Mesendoderm (in vitro differentiated cells): ENCODE results near the gene REPIN1.

Source experiments
- DNase-seq: peaks from one replicate; pipeline ENCODE4 v3.0.0; 2013
- H2AK5ac ChIP-seq: 2 replicates; pipeline ENCODE4 v1.6.1; 2013; ENCODE audit warnings: low read length, inconsistent platforms
- H2BK120ac ChIP-seq: 2 replicates; pipeline ENCODE4 v1.6.1; 2013; ENCODE audit warnings: low read depth, mild to moderate bottlenecking, low read length, moderate library complexity, mixed read lengths
- H2BK15ac ChIP-seq: replicated peaks from 2 replicates; pipeline ENCODE4 v1.6.1; 2013; ENCODE audit warnings: low read depth, mild to moderate bottlenecking, moderate library complexity
- H2BK5ac ChIP-seq: 2 replicates; pipeline ENCODE4 v1.6.1; 2013; ENCODE audit warnings: low read length, inconsistent platforms
- H3K18ac ChIP-seq: 2 replicates; pipeline ENCODE4 v1.6.1; 2013; ENCODE audit warnings: mild to moderate bottlenecking, low read length, mixed read lengths
- H3K23ac ChIP-seq: one replicate; pipeline ENCODE4 v1.6.1; 2013; ENCODE audit warnings: low read length
- H3K27ac ChIP-seq: 2 replicates; pipeline ENCODE4 v1.5.1; 2013; ENCODE audit warnings: low read depth, mild to moderate bottlenecking, inconsistent platforms, low read length, moderate library complexity
- H3K27me3 ChIP-seq: 2 replicates; pipeline ENCODE4 v1.6.1; 2013; ENCODE audit warnings: low read length, control low read depth, mild to moderate bottlenecking, inconsistent platforms; ENCODE audit not compliant: insufficient read depth, poor library complexity
- H3K36me3 ChIP-seq: 2 replicates; pipeline ENCODE4 v1.6.1; 2013; ENCODE audit warnings: low read length, inconsistent platforms; ENCODE audit not compliant: control insufficient read depth, insufficient read depth
- H3K4ac ChIP-seq: one replicate; pipeline ENCODE4 v1.6.1; 2013; ENCODE audit warnings: low read depth, mild to moderate bottlenecking, low read length, moderate library complexity
- H3K4me1 ChIP-seq: 2 replicates; pipeline ENCODE4 v1.6.1; 2013; ENCODE audit warnings: low read depth, low read length, inconsistent platforms; ENCODE audit not compliant: control insufficient read depth
- H3K4me2 ChIP-seq: 2 replicates; pipeline ENCODE4 v1.6.1; 2013; ENCODE audit warnings: low read length
- H3K4me3 ChIP-seq: 2 replicates; pipeline ENCODE4 v1.5.1; 2013; ENCODE audit warnings: mild to moderate bottlenecking, low read length
- H3K56ac ChIP-seq: one replicate; pipeline ENCODE4 v1.6.1; 2013; ENCODE audit warnings: low read length
- H3K79me1 ChIP-seq: 2 replicates; pipeline ENCODE4 v1.6.1; 2013; ENCODE audit warnings: low read length, inconsistent platforms
- H3K79me2 ChIP-seq: 2 replicates; pipeline ENCODE4 v1.6.1; 2013; ENCODE audit warnings: mild to moderate bottlenecking, low read length; ENCODE audit not compliant: control insufficient read depth, insufficient read depth
- H3K9ac ChIP-seq: 2 replicates; pipeline ENCODE4 v1.6.1; 2013; ENCODE audit warnings: low read length, inconsistent platforms
- H4K5ac ChIP-seq: one replicate; pipeline ENCODE4 v1.6.1; 2013; ENCODE audit warnings: low read length
- H4K8ac ChIP-seq: one replicate; pipeline ENCODE4 v1.6.1; 2013; ENCODE audit warnings: low read depth, mild to moderate bottlenecking, control low read depth, low read length, moderate library complexity
- WGBS: extraction: QIAGEN DNeasy Blood & Tissue Kit; methylation state at CpG from one replicate; pipeline ENCODE4 v1.1.7; 2013; ENCODE audit warnings: low lambda C conversion rate, missing lambda C conversion rate; ENCODE audit not compliant: insufficient coverage; ENCODE audit errors: extremely low coverage; 5-methylcytosine and 5-hydroxymethylcytosine counted together

REPIN1 gene

DNA sequence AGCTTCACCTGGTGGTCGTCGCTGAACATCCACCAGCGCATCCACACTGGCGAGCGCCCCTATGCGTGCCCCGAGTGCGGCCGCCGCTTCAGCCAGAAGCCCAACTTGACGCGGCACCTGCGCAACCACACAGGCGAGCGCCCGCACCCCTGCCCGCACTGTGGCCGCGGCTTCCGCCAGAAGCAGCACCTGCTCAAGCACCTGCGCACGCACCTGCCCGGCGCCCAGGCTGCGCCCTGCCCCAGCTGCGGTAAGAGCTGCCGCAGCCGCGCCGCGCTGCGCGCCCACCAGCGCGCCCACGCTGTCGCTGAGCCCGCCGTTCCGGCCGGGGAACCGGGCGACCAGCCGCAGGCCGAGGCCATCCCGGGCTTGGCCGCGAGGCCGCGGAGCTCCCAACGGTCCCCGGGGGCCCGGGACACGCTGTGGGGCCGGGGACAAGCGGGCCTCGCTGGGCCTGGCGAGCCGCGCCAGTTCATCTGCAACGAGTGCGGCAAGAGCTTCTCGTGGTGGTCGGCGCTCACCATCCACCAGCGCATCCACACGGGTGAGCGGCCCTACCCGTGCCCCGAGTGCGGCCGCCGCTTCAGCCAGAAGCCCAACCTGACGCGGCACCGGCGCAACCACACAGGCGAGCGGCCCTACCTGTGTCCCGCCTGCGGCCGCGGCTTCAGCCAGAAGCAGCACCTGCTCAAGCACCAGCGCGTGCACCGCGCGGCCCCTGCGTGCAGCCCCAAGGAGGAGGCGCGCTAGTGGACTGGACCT is 28.9 kb downstream of the REPIN1 start:
- Histone ChIP-seq H3K27me3 (no peaks in the 10 kb centered on the region), H3K56ac (no peak overlapping the region), H3K79me2 (no peaks in the 10 kb centered on the region), H3K79me1 (no peaks in the 10 kb centered on the region), H3K4me1 (peaks cover 15% of the 10 kb centered on the region), H3K4ac (no peak overlapping the region), H2AK5ac (no peak overlapping the region), H3K4me3 (no peak overlapping the region), H3K18ac (no peak overlapping the region), H3K27ac (no peak overlapping the region), H4K5ac (no peak overlapping the region), H3K9ac (no peak overlapping the region), H3K36me3 (no peaks in the 10 kb centered on the region), H2BK15ac (no peak overlapping the region), H4K8ac (no peak overlapping the region), H3K4me2 (no peak overlapping the region), H3K23ac (no peak overlapping the region), H2BK5ac (no peak overlapping the region), H2BK120ac (no peak overlapping the region)
- WGBS = no CpG with 5 or more reads among the region's 91 CpGs
- DNase-seq = no peak

DNA sequence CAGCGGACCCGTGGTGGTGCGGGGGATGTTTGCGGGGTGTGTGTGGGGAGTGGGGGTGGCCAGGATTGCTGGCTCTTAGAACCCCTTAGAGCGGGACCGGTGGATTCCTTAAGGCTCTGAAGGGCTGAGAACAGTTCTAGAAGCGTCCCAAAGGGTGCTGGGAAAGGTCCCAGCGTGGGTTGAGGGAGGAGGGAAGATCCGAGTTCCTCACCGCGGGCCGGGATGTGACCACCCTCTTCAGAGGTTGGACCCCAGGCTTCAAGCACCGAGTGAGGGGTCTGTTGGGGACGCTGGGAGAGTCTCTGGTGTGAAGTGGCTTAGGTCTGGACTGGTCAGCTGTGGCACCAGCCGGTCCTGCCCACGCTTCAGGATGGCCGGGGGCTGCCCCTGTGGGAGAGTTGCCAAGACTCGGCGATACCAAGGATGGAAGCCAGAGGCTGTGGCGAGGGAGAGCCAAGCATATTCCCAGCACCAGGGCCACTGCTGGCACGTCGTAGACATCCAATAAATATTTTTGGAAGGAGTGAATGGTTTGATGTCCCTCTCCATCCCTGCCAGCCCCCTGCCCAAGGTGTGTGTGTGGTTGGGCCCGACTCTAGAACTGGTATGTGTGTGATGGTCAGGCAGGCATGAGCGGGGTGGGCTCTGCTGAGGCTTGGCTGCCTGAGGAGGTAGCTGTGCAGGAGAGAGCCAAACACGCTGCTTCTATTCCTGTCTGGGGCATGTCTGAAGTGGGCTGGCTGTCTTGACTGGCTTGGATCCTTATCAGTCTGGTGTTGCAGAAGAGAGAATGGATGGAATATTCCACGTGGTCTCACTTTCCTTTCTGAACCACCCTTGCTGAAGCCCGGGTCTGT is 29.7 kb downstream of the REPIN1 start:
- H4K5ac ChIP-seq = no peak overlapping the region
- no peak overlapping the region for H3K18ac ChIP-seq
- H3K79me1 ChIP-seq = no peaks in the 10 kb centered on the region
- no peaks in the 10 kb centered on the region for H3K79me2 ChIP-seq
- H3K36me3 ChIP-seq = no peaks in the 10 kb centered on the region
- H3K4ac ChIP-seq = no peak overlapping the region
- no peak overlapping the region for H4K8ac ChIP-seq
- no peak overlapping the region for H2BK120ac ChIP-seq
- peaks cover 19% of the 10 kb centered on the region for H3K4me1 ChIP-seq
- H3K27me3 ChIP-seq = no peaks in the 10 kb centered on the region
- no peak overlapping the region for H3K4me3 ChIP-seq
- no peak overlapping the region for H2BK15ac ChIP-seq
- no peak overlapping the region for H3K56ac ChIP-seq
- no peak overlapping the region for H3K9ac ChIP-seq
- H3K27ac ChIP-seq = no peak overlapping the region
- H3K23ac ChIP-seq = no peak overlapping the region
- DNase-seq = no peak
- no peak overlapping the region for H3K4me2 ChIP-seq
- WGBS = no CpG with 5 or more reads among the region's 27 CpGs
- H2AK5ac ChIP-seq = no peak overlapping the region
- H2BK5ac ChIP-seq = no peak overlapping the region

GRCh38 chr7:150398965-150399320 is 30.3 kb downstream of the REPIN1 start:
- Histone ChIP-seq H3K36me3 (no peaks in the 10 kb centered on the region), H2BK5ac (no peak overlapping the region), H2BK15ac (no peak overlapping the region), H3K4me1 (peaks cover 19% of the 10 kb centered on the region), H3K9ac (no peak overlapping the region), H3K27me3 (no peaks in the 10 kb centered on the region), H2BK120ac (no peak overlapping the region), H3K23ac (no peak overlapping the region), H3K79me1 (no peaks in the 10 kb centered on the region), H4K5ac (no peak overlapping the region), H3K4ac (no peak overlapping the region), H3K27ac (no peak overlapping the region), H2AK5ac (no peak overlapping the region), H4K8ac (no peak overlapping the region), H3K56ac (no peak overlapping the region), H3K79me2 (no peaks in the 10 kb centered on the region), H3K4me3 (no peak overlapping the region), H3K18ac (no peak overlapping the region), H3K4me2 (no peak overlapping the region)
- WGBS = no CpG with 5 or more reads among the region's 2 CpGs
- no peak for DNase-seq

DNA sequence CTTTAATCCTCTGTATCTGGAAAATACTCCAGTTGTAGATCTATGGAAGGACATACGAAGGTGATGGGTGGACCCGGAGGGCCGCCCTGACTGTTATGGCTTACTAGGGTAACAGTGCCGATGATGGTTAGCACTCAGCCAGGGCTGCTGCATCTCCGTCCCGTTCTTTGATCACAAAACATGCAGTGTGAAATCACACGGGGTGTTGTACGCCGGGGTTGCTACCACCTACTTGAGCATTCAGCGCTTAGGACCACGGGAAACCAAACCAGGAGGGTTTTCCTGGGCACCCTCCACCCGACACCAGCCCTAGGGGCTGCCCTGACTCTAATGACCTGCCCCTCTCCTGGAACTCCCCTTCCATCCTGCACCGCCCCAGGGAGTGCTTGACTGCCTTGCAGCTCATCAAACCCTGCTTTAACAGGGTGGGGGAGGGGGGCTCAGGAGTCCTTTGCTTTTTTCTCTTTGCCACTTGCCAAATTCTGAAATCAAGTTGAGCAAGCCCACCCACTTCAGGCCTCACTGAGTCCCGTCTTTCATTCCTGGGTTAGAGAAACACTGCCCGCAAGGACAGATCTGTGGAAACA is 30.9 kb downstream of the REPIN1 start:
- Histone ChIP-seq H3K18ac (no peak overlapping the region), H3K4ac (no peak overlapping the region), H3K79me2 (no peaks in the 10 kb centered on the region), H3K36me3 (no peaks in the 10 kb centered on the region), H2BK5ac (no peak overlapping the region), H3K56ac (peak overlapping the region; percentile 38), H2BK120ac (no peak overlapping the region), H3K4me3 (no peak overlapping the region), H3K27me3 (no peaks in the 10 kb centered on the region), H3K4me2 (no peak overlapping the region), H2BK15ac (no peak overlapping the region), H4K8ac (no peak overlapping the region), H2AK5ac (no peak overlapping the region), H3K27ac (no peak overlapping the region), H4K5ac (no peak overlapping the region), H3K4me1 (peaks cover 23% of the 10 kb centered on the region), H3K79me1 (no peaks in the 10 kb centered on the region), H3K9ac (no peak overlapping the region), H3K23ac (no peak overlapping the region)
- DNase-seq = no peak
- no CpG with 5 or more reads among the region's 15 CpGs for WGBS

DNA sequence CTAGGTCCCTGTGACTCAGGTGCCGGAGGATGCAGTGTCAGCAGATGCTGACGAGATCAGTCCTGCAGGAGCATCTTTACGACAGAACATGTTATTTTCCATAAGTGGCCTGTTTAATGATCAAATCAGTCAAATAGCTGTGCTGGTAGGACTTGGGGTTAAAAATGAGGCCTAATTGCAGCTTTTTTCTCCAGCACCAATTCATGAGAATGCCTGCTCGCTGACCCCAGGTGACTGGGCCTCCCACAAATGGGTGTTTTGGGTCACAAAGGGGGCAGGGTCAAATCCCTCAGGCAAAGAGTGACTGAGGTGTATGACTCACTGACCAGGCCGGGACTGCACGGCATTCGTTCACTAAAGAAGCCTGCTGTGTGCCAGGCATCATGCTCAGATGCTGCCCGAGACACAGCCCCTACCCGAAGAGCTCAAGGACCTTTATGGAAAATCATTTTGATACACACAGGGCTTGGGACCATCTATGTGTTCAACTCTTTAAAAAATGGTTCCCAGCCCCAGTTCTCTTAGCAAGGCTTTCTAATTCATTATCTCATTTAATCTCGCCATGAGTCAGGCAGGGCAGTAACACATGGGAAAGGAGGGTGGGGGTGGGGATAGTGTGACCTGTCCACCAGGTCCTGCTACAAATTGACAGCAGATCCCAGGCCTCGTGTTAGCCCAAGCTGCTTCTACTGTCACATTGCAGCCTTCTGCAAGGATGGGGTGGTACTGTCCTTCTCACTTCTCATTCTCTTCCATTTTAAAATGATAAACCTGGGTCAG is 31.6 kb downstream of the REPIN1 start:
- H3K27ac ChIP-seq = no peak overlapping the region
- no peak overlapping the region for H2BK120ac ChIP-seq
- H2BK5ac ChIP-seq = no peak overlapping the region
- H2BK15ac ChIP-seq = no peak overlapping the region
- DNase-seq = peak; percentile 79
- no peaks in the 10 kb centered on the region for H3K36me3 ChIP-seq
- H4K5ac ChIP-seq = no peak overlapping the region
- H2AK5ac ChIP-seq = no peak overlapping the region
- H3K56ac ChIP-seq = peak overlapping the region; percentile 38
- H4K8ac ChIP-seq = no peak overlapping the region
- H3K23ac ChIP-seq = no peak overlapping the region
- H3K18ac ChIP-seq = no peak overlapping the region
- H3K79me2 ChIP-seq = no peaks in the 10 kb centered on the region
- H3K4me3 ChIP-seq = no peak overlapping the region
- WGBS = no CpG with 5 or more reads among the region's 11 CpGs
- no peak overlapping the region for H3K9ac ChIP-seq
- H3K27me3 ChIP-seq = no peaks in the 10 kb centered on the region
- H3K79me1 ChIP-seq = no peaks in the 10 kb centered on the region
- H3K4me1 ChIP-seq = peaks cover 23% of the 10 kb centered on the region
- H3K4ac ChIP-seq = no peak overlapping the region
- H3K4me2 ChIP-seq = no peak overlapping the region
